Measurements from ENCODE around the gene SOAT2. TPM values are rescaled to one million over a fixed set of nuclear protein-coding genes. Genes with fewer than 3 reads are reported as not detected.

SOAT2 gene, protein sequence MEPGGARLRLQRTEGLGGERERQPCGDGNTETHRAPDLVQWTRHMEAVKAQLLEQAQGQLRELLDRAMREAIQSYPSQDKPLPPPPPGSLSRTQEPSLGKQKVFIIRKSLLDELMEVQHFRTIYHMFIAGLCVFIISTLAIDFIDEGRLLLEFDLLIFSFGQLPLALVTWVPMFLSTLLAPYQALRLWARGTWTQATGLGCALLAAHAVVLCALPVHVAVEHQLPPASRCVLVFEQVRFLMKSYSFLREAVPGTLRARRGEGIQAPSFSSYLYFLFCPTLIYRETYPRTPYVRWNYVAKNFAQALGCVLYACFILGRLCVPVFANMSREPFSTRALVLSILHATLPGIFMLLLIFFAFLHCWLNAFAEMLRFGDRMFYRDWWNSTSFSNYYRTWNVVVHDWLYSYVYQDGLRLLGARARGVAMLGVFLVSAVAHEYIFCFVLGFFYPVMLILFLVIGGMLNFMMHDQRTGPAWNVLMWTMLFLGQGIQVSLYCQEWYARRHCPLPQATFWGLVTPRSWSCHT
- total RNA-seq: 1.2 TPM

GRCh38 chr12:53102883-53103807, at the start of gene SOAT2:
Gene SOAT2 (plus strand): TSS chr12:53103486. CDS start chr12:53103578, 92 bp downstream.
- no peak for ATAC-seq
- intact Hi-C loops (cut with DNase I): loop anchor here (5.0 kb wide), 1 partner anchor 36 kb away; no protein-coding TSS in a partner anchor
- peak; percentile 59 for DNase-seq (ENCODE audit: low spot score)

- intact Hi-C loops (cut with DNase I): no loop called here
- peak; percentile 97 for DNase-seq (ENCODE audit: low spot score)
- peak; percentile 70 for ATAC-seq
Observed at GRCh38 chr12:53054112-53054878, 49.0 kb upstream of the SOAT2 start.

DNA sequence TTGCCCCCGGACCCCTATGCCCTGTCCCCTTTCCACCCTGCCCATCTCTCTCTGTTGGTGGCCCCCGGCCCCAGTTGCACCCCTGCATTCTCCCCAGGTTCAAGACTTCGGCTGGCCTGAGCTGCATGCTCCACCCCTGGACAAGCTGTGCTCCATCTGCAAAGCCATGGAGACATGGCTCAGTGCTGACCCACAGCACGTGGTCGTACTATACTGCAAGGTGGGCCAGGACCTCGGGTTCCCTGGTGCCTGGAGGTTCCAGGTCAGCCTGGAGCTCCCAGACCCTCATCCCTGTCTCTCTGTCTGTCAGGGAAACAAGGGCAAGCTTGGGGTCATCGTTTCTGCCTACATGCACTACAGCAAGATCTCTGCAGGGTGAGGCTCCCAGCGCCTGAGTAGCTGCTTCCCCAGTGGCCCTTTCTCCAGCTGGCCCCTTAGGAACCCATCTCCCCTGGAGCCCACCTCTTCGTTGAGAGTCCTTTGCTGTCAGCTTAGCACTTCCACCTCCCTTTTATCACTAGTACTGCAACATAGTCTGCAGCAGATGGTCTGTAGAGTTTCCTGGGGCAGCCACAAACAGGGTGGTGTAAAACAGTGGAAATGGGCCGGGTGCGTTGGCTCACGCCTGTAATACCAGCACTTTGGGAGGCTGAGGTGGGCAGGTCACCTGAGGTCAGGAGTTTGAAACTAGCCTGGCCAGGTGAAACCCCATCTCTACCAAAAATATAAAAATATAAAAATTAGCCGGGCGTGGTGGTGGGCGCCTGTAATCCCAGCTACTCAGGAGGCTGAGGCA, 47.6 kb upstream of the SOAT2 start:
- ATAC-seq: no peak
- intact Hi-C loops (cut with DNase I): no loop called here
- peak; percentile 60 for DNase-seq (ENCODE audit: low spot score)

GRCh38 chr12:53056296-53056695, 47.0 kb upstream of the SOAT2 start:
- ATAC-seq (no peak), DNase-seq (ENCODE audit: low spot score) (peak; percentile 31)
- intact Hi-C loops (cut with DNase I): no loop called here

DNA sequence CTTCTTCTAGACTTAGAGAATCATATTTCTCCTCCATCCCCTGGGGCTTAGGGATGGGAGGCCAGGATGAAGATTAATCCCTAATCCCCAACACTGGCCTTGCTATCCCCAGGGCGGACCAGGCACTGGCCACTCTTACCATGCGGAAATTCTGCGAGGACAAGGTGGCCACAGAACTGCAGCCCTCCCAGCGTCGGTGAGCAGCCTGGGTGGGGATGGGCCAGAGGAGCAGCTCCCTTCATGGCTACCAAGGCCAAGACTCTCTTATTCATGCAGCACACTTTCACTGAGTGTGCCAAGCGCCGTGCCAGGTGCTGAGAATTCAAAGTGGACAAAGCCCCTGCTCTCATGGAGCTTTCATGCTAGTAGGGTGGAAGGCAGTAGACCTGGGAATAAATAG, 46.4 kb upstream of the SOAT2 start:
- ATAC-seq: no peak
- intact Hi-C loops (cut with DNase I): no loop called here
- DNase-seq (ENCODE audit: low spot score): peak; percentile 51

- no peak for ATAC-seq
- peak; percentile 60 for DNase-seq (ENCODE audit: low spot score)
- intact Hi-C loops (cut with DNase I): no loop called here
Observed at GRCh38 chr12:53057816-53058500, 45.3 kb upstream of the SOAT2 start.

DNA sequence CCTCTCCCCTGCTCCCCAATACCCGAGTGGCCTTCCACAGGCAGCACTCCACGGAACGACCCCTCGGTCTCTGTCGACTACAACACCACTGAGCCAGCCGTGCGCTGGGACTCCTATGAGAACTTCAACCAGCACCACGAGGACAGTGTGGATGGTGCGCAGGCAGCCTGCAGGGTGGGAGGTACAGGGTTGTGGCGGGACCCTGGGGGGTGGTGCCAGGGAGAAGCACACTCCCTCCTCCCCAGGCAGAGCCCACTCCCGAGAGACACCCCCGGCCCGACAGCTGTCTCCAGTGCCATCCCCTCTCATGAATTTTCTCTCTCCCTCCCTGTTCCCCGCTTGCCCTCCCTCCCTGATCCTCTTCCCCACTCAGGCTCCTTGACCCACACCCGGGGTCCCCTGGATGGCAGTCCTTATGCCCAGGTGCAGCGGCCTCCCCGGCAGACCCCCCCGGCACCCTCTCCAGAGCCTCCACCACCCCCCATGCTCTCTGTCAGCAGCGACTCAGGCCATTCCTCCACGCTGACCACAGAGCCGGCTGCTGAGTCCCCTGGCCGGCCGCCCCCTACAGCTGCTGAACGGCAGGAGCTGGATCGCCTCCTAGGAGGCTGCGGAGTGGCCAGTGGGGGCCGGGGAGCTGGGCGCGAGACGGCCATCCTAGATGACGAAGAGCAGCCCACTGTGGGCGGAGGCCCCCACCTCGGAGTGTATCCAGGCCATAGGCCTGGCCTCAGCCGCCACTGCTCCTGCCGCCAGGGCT, 44.4 kb upstream of the SOAT2 start:
- ATAC-seq (no peak), DNase-seq (ENCODE audit: low spot score) (peak; percentile 68)
- intact Hi-C loops (cut with DNase I): no loop called here

DNA sequence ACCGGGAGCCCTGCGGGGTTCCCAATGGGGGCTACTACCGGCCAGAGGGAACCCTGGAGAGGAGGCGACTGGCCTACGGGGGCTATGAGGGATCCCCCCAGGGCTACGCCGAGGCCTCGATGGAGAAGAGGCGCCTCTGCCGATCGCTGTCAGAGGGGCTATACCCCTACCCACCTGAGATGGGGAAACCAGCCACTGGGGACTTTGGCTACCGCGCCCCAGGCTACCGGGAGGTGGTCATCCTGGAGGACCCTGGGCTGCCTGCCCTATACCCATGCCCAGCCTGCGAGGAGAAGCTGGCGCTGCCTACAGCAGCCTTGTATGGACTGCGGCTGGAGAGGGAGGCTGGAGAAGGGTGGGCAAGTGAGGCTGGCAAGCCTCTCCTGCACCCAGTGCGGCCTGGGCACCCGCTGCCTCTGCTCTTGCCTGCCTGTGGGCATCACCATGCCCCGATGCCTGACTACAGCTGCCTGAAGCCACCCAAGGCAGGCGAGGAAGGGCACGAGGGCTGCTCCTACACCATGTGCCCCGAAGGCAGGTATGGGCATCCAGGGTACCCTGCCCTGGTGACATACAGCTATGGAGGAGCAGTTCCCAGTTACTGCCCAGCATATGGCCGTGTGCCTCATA, 43.7 kb upstream of the SOAT2 start:
- intact Hi-C loops (cut with DNase I): loop anchor here (10.0 kb wide), 1 partner anchor 135 kb away; no protein-coding TSS in a partner anchor
- ATAC-seq (no peak), DNase-seq (ENCODE audit: low spot score) (peak; percentile 61)

GRCh38 chr12:53060064-53060720, 43.1 kb upstream of the SOAT2 start:
- intact Hi-C loops (cut with DNase I): loop anchor here (10.0 kb wide), 1 partner anchor 135 kb away; no protein-coding TSS in a partner anchor
- ATAC-seq (no peak), DNase-seq (ENCODE audit: low spot score) (peak; percentile 58)

- ATAC-seq (no peak), DNase-seq (ENCODE audit: low spot score) (peak; percentile 74)
- intact Hi-C loops (cut with DNase I): loop anchor here (10.0 kb wide), 1 partner anchor 134 kb away; no protein-coding TSS in a partner anchor
Observed at GRCh38 chr12:53060721-53061276, 42.5 kb upstream of the SOAT2 start.

- DNase-seq (ENCODE audit: low spot score) (peak; percentile 72), ATAC-seq (no peak)
- intact Hi-C loops (cut with DNase I): loop anchor here (10.0 kb wide), 1 partner anchor 133 kb away; no protein-coding TSS in a partner anchor
Observed at GRCh38 chr12:53061404-53062010, 41.8 kb upstream of the SOAT2 start.

GRCh38 chr12:53062011-53062961, 41.0 kb upstream of the SOAT2 start:
- DNase-seq (ENCODE audit: low spot score): peak; percentile 63
- intact Hi-C loops (cut with DNase I): loop anchor here (10.0 kb wide), 1 partner anchor 133 kb away; no protein-coding TSS in a partner anchor
- ATAC-seq: no peak

DNA sequence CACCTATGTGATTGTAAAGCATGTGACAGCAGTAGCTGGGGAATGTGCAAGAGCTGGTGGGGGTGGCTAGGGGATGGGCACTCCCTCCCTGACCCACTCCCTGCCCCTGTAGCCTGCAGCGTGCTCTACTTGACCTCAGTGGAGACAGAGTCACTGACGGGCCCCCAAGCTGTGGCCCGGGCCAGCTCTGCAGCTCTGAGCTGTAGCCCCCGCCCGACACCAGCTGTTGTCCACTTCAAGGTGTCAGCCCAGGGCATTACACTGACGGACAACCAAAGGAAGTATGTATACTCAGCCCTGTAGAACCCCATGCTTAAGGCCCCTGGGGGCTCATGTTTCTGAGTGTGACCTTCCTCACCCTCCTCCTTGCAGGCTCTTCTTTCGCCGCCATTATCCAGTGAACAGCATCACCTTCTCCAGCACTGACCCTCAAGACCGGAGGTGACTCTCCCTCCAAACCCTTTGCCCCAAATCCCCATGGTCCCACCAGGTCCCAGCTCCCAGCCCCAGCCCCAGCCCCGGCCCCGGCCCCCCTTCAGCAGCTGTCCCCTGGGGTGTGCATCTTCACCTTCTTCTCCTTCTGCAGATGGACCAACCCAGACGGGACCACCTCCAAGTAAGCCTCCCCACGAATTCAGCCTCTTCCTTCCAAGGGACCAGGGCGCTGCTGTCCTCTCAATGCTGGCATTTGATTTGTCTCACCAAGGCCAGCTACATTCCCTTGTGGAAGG, 40.1 kb upstream of the SOAT2 start:
- ATAC-seq: no peak
- DNase-seq (ENCODE audit: low spot score): peak; percentile 60

More for the DNA sequence above, 40.1 kb upstream of the SOAT2 start:
- intact Hi-C loops (cut with DNase I): loop anchor here (10.0 kb wide), 1 partner anchor 132 kb away; no protein-coding TSS in a partner anchor

Measured in sciatic nerve (tissue), 2 donors.